Measurements from ENCODE around the gene TOM1L2. TPM values are rescaled to one million over a fixed set of nuclear protein-coding genes. Genes with fewer than 3 reads are reported as not detected.

The TOM1L2 gene
- total RNA-seq, 6 experiments from 2014 or later = 92.1 to 144 (median 101) TPM

DNA sequence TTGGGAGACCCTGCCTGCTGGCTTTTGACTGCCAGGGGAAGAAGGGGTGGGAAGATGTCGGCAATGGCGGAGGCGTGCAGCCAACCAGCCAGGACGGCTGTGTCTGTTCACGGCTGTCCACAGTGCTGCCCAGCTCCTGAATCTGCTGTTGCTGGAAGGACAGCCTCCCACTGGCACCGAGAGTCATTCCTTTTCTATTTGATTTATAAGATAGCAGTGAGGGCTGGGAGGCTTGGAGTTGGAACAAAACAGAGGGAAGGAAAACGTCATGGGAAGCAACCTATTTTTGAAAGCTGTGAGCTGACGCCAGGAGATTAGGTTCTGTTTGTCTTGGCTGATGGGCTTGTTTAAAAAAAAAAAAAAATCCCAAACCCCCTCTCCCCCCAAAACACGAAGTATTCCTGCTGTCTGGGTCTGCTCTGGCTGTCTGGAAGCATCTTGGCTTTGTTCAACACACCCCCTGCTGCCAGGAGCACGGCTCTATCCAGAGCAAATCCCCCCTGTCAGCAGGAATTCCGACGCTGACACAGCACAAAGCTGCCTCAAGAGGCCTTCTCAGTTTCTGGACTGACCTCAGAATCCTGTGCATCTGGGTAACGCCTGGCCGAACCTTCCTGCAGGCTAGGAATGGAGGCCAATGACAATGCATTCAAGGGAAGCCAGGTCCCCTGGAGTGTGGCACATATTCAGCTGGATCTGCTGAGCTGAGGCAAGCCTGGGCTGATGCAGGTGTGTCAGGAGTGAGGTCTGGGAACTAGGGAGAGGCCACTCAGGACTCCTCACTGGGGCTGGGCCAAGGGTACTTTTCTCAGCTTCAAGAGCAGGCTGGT is 94.5 kb downstream of the TOM1L2 start:
- H3K4me1 Mint-ChIP-seq (ENCODE audit: low read depth) = peaks cover 46% of the 10 kb centered on the region
- peaks cover 7% of the 10 kb centered on the region for H3K27me3 Mint-ChIP-seq (ENCODE audit: insufficient read depth)
- H3K9me3 Mint-ChIP-seq = no peaks in the 10 kb centered on the region
- peaks cover 40% of the 10 kb centered on the region for H3K36me3 Mint-ChIP-seq (ENCODE audit: low read depth)
- H3K27ac Mint-ChIP-seq = peak overlapping the region; percentile 86
- TF ChIP-seq, protein P1, sequence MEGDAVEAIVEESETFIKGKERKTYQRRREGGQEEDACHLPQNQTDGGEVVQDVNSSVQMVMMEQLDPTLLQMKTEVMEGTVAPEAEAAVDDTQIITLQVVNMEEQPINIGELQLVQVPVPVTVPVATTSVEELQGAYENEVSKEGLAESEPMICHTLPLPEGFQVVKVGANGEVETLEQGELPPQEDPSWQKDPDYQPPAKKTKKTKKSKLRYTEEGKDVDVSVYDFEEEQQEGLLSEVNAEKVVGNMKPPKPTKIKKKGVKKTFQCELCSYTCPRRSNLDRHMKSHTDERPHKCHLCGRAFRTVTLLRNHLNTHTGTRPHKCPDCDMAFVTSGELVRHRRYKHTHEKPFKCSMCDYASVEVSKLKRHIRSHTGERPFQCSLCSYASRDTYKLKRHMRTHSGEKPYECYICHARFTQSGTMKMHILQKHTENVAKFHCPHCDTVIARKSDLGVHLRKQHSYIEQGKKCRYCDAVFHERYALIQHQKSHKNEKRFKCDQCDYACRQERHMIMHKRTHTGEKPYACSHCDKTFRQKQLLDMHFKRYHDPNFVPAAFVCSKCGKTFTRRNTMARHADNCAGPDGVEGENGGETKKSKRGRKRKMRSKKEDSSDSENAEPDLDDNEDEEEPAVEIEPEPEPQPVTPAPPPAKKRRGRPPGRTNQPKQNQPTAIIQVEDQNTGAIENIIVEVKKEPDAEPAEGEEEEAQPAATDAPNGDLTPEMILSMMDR (IDR thresholded peaks at IDR 0.05) = no peak
- DNase-seq = peak; percentile 83
- peak overlapping the region; percentile 66 for H3K4me3 Mint-ChIP-seq

DNA sequence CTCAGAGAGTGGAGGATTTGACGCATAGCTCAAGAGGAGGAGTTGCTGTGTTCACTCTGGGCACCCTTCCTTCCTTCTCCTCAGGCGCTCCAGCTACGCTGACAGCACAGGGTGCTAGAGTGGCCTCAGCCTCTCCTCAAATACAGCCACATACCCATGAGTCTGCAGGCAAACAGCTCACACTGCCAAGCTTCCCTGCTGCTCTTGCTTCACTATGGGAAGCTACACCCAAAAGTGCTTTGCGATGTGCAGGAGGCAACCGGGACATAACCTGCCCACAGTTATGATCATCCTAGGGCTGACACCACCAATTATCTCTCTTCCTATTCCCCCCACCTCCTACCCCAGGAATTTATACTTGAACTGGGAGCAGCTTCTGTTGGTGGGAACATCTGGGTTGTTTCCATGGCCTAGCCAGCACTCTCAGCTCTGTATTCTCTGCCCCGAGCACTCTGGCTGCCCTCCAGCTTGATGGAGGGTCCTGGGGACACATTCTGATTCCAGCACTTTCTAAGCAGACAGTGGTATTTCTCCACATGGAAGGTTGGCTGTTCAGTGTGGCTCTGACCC is 95.2 kb downstream of the TOM1L2 start:
- peaks cover 35% of the 10 kb centered on the region for H3K36me3 Mint-ChIP-seq (ENCODE audit: low read depth)
- peaks cover 50% of the 10 kb centered on the region for H3K4me1 Mint-ChIP-seq (ENCODE audit: low read depth)
- H3K9me3 Mint-ChIP-seq = no peaks in the 10 kb centered on the region
- H3K27me3 Mint-ChIP-seq (ENCODE audit: insufficient read depth) = peaks cover 7% of the 10 kb centered on the region
- peak; percentile 24 for DNase-seq
- H3K27ac Mint-ChIP-seq = peak overlapping the region; percentile 86
- TF ChIP-seq, protein P1 (IDR thresholded peaks at IDR 0.05) = no peak
- H3K4me3 Mint-ChIP-seq = peak overlapping the region; percentile 66

DNA sequence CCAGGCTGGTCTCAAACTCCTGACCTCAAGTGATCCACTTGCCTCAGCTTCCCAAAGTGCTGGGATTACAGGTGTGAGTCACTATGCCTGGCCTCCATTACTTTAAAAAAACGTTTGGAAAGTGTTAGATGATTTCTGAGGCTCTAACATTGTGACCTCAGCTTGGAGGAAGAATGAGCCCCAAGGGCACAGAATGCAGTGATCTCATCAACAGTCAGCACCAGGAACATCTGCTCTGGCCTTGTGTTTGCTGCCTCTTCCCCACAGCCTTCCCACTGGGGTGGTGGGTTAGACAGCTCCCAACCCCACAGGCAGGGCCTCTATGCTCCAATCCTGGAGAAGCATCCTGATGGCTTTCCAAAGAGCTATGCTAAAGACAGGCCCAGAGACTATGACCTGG is 97.7 kb downstream of the TOM1L2 start:
- Mint-ChIP-seq H3K36me3 (ENCODE audit: low read depth) (peaks cover 26% of the 10 kb centered on the region), H3K9me3 (no peaks in the 10 kb centered on the region), H3K27ac (peak overlapping the region; percentile 61; the same call in 1 of the 2 replicates), H3K27me3 (ENCODE audit: insufficient read depth) (peaks cover 7% of the 10 kb centered on the region; the same call in 1 of the 2 replicates), H3K4me3 (peak overlapping the region; percentile 57; the same call in 1 of the 2 replicates), H3K4me1 (ENCODE audit: low read depth) (peaks cover 50% of the 10 kb centered on the region)
- DNase-seq = peak; percentile 87
- TF ChIP-seq, protein P1 (IDR thresholded peaks at IDR 0.05) = no peak

DNA sequence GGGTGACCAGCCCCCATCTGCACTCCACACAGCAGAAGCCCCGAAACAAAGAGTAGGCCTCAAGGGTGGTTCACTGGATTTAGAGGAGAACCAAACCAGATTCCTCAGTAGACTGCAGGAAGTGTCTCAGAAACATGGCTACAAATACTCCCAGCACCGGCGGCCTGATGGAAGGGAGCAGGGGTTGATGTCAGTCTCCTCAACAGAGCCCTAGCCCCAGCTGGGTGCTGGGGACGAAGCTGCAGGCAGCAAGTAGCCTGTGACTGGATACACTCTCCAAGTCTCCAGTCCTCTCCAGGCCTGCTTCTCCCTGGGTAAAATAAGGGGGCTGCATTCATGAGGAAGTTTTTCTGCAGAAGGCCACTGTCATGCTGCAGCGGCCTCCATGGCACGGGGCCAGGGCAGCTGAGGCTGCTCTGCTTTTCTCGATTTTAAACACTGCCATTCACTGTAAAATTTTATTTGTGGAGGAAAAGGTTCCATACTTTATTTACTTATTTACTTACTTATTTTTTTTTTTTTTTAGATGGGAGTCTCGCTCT is 98.7 kb downstream of the TOM1L2 start:
- H3K9me3 Mint-ChIP-seq = no peaks in the 10 kb centered on the region
- TF ChIP-seq, protein P1 (IDR thresholded peaks at IDR 0.05) = no peak
- peaks cover 28% of the 10 kb centered on the region for H3K36me3 Mint-ChIP-seq (ENCODE audit: low read depth)

DNA sequence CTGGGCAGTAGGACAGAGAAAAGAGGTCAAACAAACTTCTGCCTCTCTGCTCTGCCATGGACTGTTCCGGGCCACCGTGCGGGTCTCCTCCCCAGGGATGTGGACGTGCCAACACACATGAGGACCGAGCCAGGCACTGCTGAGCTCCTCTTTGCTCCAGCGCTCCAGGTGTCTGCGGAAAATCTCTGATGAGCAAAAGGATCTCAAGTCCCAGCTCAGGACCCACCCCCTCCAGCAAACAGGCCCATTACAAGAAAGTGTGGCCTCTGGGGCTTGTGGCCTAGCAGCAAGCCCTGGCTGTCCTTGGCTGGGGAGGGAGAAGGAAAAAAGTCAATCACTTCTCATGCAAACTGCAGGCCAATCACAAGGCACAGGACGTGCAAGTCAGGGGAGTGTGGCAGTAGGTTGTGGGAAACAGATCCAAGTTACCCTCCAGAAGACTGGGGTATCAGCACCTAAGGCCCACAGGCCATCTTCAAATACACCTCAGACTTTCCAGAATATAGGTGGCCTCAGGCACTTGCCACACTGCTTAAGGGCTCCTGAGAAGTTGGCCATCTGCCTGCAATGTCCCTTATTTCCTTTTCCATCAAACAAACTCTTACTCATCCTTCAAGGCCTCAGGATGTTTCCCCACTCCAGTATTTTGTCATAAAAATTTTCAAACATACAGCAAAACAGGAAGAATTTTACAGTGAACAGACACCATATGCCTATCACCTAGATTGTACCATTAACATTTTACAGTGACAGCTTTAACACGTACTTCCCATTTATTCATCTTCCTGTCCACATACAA is 99.5 kb downstream of the TOM1L2 start:
- Mint-ChIP-seq H3K4me3 (no peak overlapping the region; the same call in 1 of the 2 replicates), H3K27ac (peak overlapping the region; percentile 41), H3K27me3 (ENCODE audit: insufficient read depth) (peaks cover 5% of the 10 kb centered on the region; the same call in 1 of the 2 replicates), H3K9me3 (no peaks in the 10 kb centered on the region), H3K4me1 (ENCODE audit: low read depth) (peaks cover 39% of the 10 kb centered on the region), H3K36me3 (ENCODE audit: low read depth) (peaks cover 28% of the 10 kb centered on the region)
- peak; percentile 32 for DNase-seq
- TF ChIP-seq, protein P1 (IDR thresholded peaks at IDR 0.05) = no peak

More for the DNA sequence above, 98.7 kb downstream of the TOM1L2 start:
- H3K4me1 Mint-ChIP-seq (ENCODE audit: low read depth) = peaks cover 46% of the 10 kb centered on the region
- no peak overlapping the region; the same call in 1 of the 2 replicates for H3K4me3 Mint-ChIP-seq
- peaks cover 5% of the 10 kb centered on the region; the same call in 1 of the 2 replicates for H3K27me3 Mint-ChIP-seq (ENCODE audit: insufficient read depth)
- DNase-seq = no peak
- H3K27ac Mint-ChIP-seq = peak overlapping the region; percentile 41; the same call in 1 of the 2 replicates
